Measurements from ENCODE around the gene ADGRB2.
"Not testable (repeated sequence)": the region's sequence is repeated elsewhere in the genome, so short reads cannot be mapped to it uniquely, and the experiment has no call there.

ADGRB2 gene

GRCh38 chr1:31727195-31727594 is 36.9 kb downstream of the ADGRB2 start:
- DNase-seq (ENCODE audit: low read depth, low spot score): no peak

- no peak for DNase-seq (ENCODE audit: low read depth, low spot score)
These were observed 37.4 kb downstream of the ADGRB2 start for GRCh38 chr1:31726715-31727114.

- no peak for DNase-seq (ENCODE audit: low read depth, low spot score)
These were observed 38.2 kb downstream of the ADGRB2 start for GRCh38 chr1:31725777-31726535.

- DNase-seq (ENCODE audit: low read depth, low spot score): no peak
These were observed 39.0 kb downstream of the ADGRB2 start for GRCh38 chr1:31725134-31725533.

GRCh38 chr1:31723828-31724359 is 40.2 kb downstream of the ADGRB2 start:
- no peak for DNase-seq (ENCODE audit: low read depth, low spot score)

- no peak for DNase-seq (ENCODE audit: low read depth, low spot score)
These were observed 45.7 kb downstream of the ADGRB2 start for GRCh38 chr1:31718327-31718897.

GRCh38 chr1:31717341-31717740 is 46.8 kb downstream of the ADGRB2 start:
- DNase-seq (ENCODE audit: low read depth, low spot score): no peak

GRCh38 chr1:31715873-31716220 is 48.3 kb downstream of the ADGRB2 start:
- DNase-seq (ENCODE audit: low read depth, low spot score): no peak

- no peak for DNase-seq (ENCODE audit: low read depth, low spot score)
These were observed 48.9 kb downstream of the ADGRB2 start for GRCh38 chr1:31715087-31715872.

- DNase-seq (ENCODE audit: low read depth, low spot score): no peak
These were observed 49.6 kb downstream of the ADGRB2 start for GRCh38 chr1:31714442-31715086.

- no peak for DNase-seq (ENCODE audit: low read depth, low spot score)
These were observed 51.5 kb downstream of the ADGRB2 start for GRCh38 chr1:31712630-31713029.

- no peak for DNase-seq (ENCODE audit: low read depth, low spot score)
These were observed 52.1 kb downstream of the ADGRB2 start for GRCh38 chr1:31712068-31712467.

- DNase-seq (ENCODE audit: low read depth, low spot score): no peak
These were observed 55.8 kb downstream of the ADGRB2 start for GRCh38 chr1:31708324-31708723.

GRCh38 chr1:31707711-31708110 is 56.4 kb downstream of the ADGRB2 start:
- no peak for DNase-seq (ENCODE audit: low read depth, low spot score)

GRCh38 chr1:31707059-31707600 is 57.0 kb downstream of the ADGRB2 start:
- not testable (repeated sequence) for DNase-seq (ENCODE audit: low read depth, low spot score)

- DNase-seq (ENCODE audit: low read depth, low spot score): no peak
These were observed 57.6 kb downstream of the ADGRB2 start for GRCh38 chr1:31706384-31707058.

GRCh38 chr1:31705080-31705866 is 58.9 kb downstream of the ADGRB2 start:
- DNase-seq (ENCODE audit: low read depth, low spot score): no peak

- DNase-seq (ENCODE audit: low read depth, low spot score): no peak
These were observed 59.7 kb downstream of the ADGRB2 start for GRCh38 chr1:31704271-31705079.
